BE2C (cell line): Measurements from ENCODE around the gene MMP20.
"Not testable (repeated sequence)": the region's sequence is repeated elsewhere in the genome, so short reads cannot be mapped to it uniquely, and the experiment has no call there.

Experiments
- DNase-seq: peaks from one replicate; pipeline ENCODE4 v3.0.0-alpha.2; 2020
- H3K27me3 ChIP-seq: fragments of 250-450 bp; sonication (Bioruptor Pico); 2 replicates; pipeline ENCODE4 v1.5.1; 2020; ENCODE audit warnings: mild to moderate bottlenecking
- H3K36me3 ChIP-seq: fragments of 250-450 bp; sonication (Bioruptor Pico); 2 replicates; pipeline ENCODE4 v1.5.1; 2020; ENCODE audit warnings: mild to moderate bottlenecking
- H3K4me1 ChIP-seq: fragments of 250-450 bp; sonication (Bioruptor Pico); 2 replicates; pipeline ENCODE4 v1.5.1; 2020
- H3K4me3 ChIP-seq: 2 replicates; pipeline ENCODE4 v1.5.1; 2011; ENCODE audit warnings: low read depth, low read length
- H3K9me3 ChIP-seq: fragments of 250-450 bp; sonication (Bioruptor Pico); 2 replicates; pipeline ENCODE4 v1.5.1; 2020
- TF ChIP-seq, protein P1 (sequence below): IDR thresholded peaks from 2 replicates; pipeline ENCODE4 v1.5.1; 2012; ENCODE audit warnings: mild to moderate bottlenecking, low read depth, low read length

The MMP20 gene

DNA sequence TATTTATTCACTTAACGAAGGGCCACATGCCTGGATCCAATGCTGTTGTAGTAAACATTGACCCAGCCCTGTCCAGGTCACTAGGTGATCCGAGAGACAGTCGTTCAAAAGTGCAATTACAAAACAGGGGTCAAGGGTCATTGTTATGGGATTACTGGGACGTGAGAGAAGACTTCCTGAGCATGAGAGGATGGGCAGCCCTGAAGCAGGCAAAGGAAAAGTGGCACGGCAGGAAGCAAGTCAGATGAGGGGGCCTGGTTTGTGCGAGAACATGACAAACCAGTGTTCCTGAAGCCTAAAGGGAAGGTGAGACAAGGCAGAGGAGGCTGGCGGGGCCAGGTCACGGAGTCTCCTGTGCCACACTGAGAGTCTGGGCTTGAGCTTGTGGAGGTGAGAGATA, 15.8 kb upstream of the MMP20 start:
- no peak for DNase-seq
- Histone ChIP-seq H3K4me3 (no peak overlapping the region), H3K27me3 (no peaks in the 10 kb centered on the region), H3K36me3 (no peaks in the 10 kb centered on the region), H3K4me1 (no peaks in the 10 kb centered on the region), H3K9me3 (no peaks in the 10 kb centered on the region)
- TF ChIP-seq, protein P1, sequence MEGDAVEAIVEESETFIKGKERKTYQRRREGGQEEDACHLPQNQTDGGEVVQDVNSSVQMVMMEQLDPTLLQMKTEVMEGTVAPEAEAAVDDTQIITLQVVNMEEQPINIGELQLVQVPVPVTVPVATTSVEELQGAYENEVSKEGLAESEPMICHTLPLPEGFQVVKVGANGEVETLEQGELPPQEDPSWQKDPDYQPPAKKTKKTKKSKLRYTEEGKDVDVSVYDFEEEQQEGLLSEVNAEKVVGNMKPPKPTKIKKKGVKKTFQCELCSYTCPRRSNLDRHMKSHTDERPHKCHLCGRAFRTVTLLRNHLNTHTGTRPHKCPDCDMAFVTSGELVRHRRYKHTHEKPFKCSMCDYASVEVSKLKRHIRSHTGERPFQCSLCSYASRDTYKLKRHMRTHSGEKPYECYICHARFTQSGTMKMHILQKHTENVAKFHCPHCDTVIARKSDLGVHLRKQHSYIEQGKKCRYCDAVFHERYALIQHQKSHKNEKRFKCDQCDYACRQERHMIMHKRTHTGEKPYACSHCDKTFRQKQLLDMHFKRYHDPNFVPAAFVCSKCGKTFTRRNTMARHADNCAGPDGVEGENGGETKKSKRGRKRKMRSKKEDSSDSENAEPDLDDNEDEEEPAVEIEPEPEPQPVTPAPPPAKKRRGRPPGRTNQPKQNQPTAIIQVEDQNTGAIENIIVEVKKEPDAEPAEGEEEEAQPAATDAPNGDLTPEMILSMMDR = no peak

DNA sequence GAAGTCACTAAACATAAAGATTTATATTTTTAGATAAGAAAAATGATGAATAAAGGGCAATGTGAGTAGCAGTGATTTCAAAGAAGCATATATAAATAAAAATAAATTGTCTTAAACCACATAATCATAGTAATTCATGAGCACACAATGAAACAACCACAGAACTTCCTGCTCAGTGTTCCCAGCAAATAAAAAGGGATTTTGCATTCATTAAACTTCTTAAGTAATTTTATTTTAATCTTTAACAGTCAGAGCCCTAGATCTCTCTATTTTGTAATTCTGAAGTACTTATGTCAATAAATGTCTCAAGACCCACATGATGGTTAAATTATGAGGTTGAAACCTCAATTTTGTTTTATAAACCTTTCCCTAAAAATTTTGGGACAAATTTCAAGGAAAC, 14.5 kb upstream of the MMP20 start:
- TF ChIP-seq, protein P1 = no peak
- DNase-seq = no peak
- Histone ChIP-seq H3K9me3 (no peaks in the 10 kb centered on the region), H3K36me3 (no peaks in the 10 kb centered on the region), H3K27me3 (no peaks in the 10 kb centered on the region), H3K4me1 (no peaks in the 10 kb centered on the region), H3K4me3 (no peak overlapping the region)

DNA sequence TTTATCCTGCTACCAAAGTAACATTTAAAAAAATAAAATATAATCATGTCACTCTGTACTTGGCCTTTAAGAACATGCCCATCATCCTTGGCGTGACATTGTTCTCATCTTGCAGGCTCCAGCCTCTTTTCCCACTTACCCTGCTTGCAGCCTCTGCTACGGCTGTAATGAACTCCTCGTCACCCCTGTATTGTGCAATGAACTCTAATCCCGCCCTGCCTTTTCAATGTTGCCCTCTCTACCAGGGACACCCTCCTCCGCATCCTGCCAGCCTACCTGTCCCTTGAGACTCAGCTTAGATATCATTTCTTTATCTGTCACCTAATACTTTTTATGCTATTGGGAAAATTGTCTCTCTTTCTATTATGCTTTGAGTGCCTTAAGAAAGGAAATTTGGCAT, 12.6 kb upstream of the MMP20 start:
- TF ChIP-seq, protein P1 = no peak
- H3K4me3 ChIP-seq = no peak overlapping the region
- H3K4me1 ChIP-seq = no peaks in the 10 kb centered on the region
- DNase-seq = no peak
- H3K27me3 ChIP-seq = no peaks in the 10 kb centered on the region
- no peaks in the 10 kb centered on the region for H3K9me3 ChIP-seq
- no peaks in the 10 kb centered on the region for H3K36me3 ChIP-seq

DNA sequence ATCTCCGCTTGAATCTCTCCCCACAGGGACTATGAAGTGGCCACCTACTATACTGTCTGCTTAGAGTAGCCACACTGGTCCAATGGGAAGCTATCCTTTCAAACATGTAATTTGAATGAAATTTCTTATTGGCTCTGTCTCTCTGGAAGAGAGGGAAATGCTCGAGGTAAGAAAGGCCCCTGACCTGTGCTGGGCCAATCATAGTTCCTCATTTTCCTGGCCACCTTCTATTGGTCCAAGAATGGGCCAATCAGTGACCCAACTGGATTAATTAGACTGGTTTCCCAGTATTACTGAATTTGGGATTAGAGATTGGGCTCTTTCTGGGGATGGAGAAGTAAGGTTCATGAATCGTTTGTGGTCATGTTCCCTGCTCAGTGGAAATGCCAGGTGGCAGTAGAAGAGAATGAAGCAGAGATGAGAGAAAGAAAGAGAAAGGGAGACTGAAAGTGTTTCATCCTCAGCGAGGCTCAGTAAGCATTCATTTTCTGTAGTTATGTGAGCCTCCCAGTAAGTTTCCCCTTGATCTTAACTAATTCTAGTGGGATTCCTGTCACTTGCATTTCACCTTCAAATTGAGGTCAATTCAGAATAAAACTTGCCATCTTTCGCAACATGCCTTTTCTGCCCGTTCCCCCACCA, 8.4 kb upstream of the MMP20 start:
- H3K4me1 ChIP-seq = no peaks in the 10 kb centered on the region
- H3K36me3 ChIP-seq = no peaks in the 10 kb centered on the region
- TF ChIP-seq, protein P1 = no peak
- peaks cover 8% of the 10 kb centered on the region for H3K27me3 ChIP-seq
- H3K4me3 ChIP-seq = no peak overlapping the region
- H3K9me3 ChIP-seq = no peaks in the 10 kb centered on the region
- no peak for DNase-seq

DNA sequence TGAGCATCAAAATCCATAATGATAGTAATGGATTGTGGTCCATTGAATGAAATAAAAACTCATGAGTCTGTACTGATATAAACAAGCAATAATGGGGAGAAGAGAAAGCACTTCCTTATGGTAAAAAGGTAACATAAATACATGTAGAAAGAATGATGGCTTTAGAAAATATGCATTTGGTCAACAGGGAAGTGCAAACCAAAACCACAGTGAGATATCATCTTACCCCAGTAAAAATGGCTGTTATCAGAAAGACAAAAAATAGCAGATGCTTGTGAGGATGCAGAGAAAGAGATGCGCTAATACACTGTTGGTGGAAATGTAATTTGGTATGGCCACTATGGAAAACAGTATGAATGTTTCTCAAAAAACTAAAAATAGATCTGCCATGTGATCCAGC, 6.9 kb upstream of the MMP20 start:
- TF ChIP-seq, protein P1 = no peak
- no peak for DNase-seq
- Histone ChIP-seq H3K9me3 (no peaks in the 10 kb centered on the region), H3K4me1 (no peaks in the 10 kb centered on the region), H3K27me3 (peaks cover 8% of the 10 kb centered on the region), H3K36me3 (no peaks in the 10 kb centered on the region), H3K4me3 (no peak overlapping the region)

DNA sequence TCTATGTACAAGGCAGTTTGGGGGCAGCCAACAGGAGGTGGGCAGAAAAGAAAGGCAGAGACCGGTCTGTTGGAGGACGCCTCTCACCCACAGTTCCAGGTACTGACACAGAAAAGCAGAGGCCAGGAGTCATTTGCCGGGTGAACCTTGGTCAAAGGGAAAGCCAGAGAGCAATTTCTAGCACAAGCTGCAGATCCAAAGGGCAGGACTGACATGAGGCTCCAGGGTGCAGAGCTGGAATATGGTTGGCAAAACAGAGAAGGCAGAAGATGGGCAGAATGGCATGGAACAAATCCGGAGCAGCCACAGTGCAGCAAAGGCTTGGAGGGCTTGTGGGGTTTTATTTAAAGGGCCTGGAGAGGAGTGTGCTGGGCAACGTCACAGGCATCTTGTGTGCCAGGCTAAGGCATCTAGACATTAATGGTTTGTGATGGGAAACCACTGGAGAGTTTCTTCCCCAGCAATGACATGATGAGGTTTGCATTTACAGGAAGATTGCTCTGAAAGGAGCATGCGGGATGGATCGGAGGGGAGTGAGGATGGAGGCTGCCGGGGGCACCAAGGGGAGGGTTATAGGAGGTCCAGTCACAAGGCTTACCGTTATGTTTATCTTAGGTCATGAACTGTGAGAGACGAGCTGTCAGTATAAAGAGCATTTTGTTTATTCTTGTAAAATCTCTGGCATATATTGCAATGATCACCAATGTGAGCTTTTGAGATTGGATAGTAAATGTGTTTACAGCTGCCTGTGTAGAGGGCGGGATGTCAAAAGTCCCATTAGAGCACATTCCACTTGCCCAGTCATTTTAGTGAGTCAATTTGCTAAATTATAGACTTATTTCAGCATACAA, 5.7 kb upstream of the MMP20 start:
- Histone ChIP-seq H3K27me3 (peaks cover 8% of the 10 kb centered on the region), H3K9me3 (no peaks in the 10 kb centered on the region), H3K4me3 (no peak overlapping the region), H3K4me1 (no peaks in the 10 kb centered on the region), H3K36me3 (no peaks in the 10 kb centered on the region)
- TF ChIP-seq, protein P1 = no peak
- no peak for DNase-seq

DNA sequence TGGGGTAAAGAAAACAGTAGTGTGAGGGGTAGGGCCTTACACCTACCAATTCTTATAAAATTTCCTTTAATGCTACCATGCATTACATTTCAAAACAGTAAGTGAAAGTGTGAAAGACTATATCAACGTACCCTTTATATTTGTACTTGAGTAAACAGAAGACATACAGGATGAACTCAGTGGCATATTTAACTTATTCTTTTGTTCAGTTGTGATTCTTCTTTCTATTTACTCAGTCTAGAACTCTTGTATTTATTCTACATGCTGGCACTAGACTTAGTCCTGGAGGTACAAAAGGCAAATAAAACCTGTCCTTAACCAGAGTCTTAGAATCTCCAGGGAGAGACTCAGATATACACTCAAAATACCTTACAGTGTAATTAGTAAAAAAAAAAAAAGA, 4.8 kb upstream of the MMP20 start:
- not testable (repeated sequence) for H3K4me3 ChIP-seq, H3K9me3 ChIP-seq, H3K36me3 ChIP-seq, H3K27me3 ChIP-seq, DNase-seq, H3K4me1 ChIP-seq
